Esophagus squamous epithelium (tissue), 4 donors: Measurements from ENCODE around the gene APOL4. TPM values are rescaled to one million over a fixed set of nuclear protein-coding genes. Genes with fewer than 3 reads are reported as not detected.

Experiments used
- total RNA-seq, 4 donors: library from RNA; depleted of rRNA; stranded (reverse); fragments of >200 nt; gene quantifications; one replicate each; pipeline ENCODE4 v1.1.0, GENCODE V29; 2016

Gene APOL4
- total RNA-seq, 4 donors from 2014 or later, result 0.45 to 10.3 (median 2.1) TPM

Other genes starting within 250 kb of the APOL4 start
- 10 to 100 TPM; 33.3 to 69.6 (median 46.3) TPM for gene RBFOX2, start 173.0 kb downstream of the APOL4 start, total RNA-seq
- 10 to 100 TPM in 2 of 4 donors, 1 to 10 TPM in 2; 6.8 to 48.1 (median 17.0) TPM for gene APOL3, start 41.1 kb downstream of the APOL4 start, total RNA-seq
- gene APOL2, start 37.7 kb upstream of the APOL4 start, total RNA-seq, result 10 to 100 TPM; 14.6 to 44.5 (median 23.5) TPM
- 10 to 100 TPM in 3 of 4 donors, 1 to 10 TPM in 1; 8.4 to 49.3 (median 20.6) TPM for gene APOL1, start 51.3 kb upstream of the APOL4 start, total RNA-seq
- gene MYH9, start 186.2 kb upstream of the APOL4 start, total RNA-seq, result 100 to 1,000 TPM; 216 to 339 (median 246) TPM